Heart left ventricle (tissue), 13 donors: ENCODE measurements around the gene ORM1.

ENCODE experiments used
- POLR2A ChIP-seq, 2 donors: fragments of 450-650 bp; IDR thresholded peaks; one replicate each; pipeline ENCODE4 v1.6.1; 2017; ENCODE audit warnings: antibody characterized with exemption in 2 of 2, mild to moderate bottlenecking in 2 of 2, moderate library complexity in 2 of 2
- TF ChIP-seq, protein P1 (sequence below), 12 donors: fragments of 200-600 bp; sonication (generic) in 4 of 12; IDR thresholded peaks; one replicate each; pipeline versions ENCODE4 v1.5.0 to v1.8.0; 2018 to 2022; ENCODE audit warnings: antibody characterized with exemption in 12 of 12, mild to moderate bottlenecking in 5 of 12
- donor health status: ischemic (EF 13 %, LVEDD 7.1; RV severe dilation, severe dysfunction).
- donor health status: DM: no; HTN: yes; CAD: no.
- donor health status: DM: no; HTN: no; CAD: no.
- donor health status: ischemic (EF 25% LVEDD 6.9; RV normal size, moderate dysfunction).
- donor health status: ischemic (EF 25% LVEDD 5.7; RV mildly dilated, moderate dysfunction).
- donor health status: ischemic (EF 35%, LVEDD 5.7; RV mildly dilated, moderate dysfunction).
- donor health status: nonischemic (EF 11% LVEDD 7.7; RV severe dilation, severe dysfunction).
- donor health status: DM: yes; HTN: yes; CAD: no.
- donor health status: PGD.
- donor health status: ischemic (EF 29% LVEDD 5.4; RV normal size, mild dysfunction).
- donor health status: nonischemic (EF 23%, LVEDD 6.1; RV moderate dilation, normal function).

GRCh38 chr9:114345493-114346065 is 22.7 kb downstream of the ORM1 start:
- TF ChIP-seq, protein P1, sequence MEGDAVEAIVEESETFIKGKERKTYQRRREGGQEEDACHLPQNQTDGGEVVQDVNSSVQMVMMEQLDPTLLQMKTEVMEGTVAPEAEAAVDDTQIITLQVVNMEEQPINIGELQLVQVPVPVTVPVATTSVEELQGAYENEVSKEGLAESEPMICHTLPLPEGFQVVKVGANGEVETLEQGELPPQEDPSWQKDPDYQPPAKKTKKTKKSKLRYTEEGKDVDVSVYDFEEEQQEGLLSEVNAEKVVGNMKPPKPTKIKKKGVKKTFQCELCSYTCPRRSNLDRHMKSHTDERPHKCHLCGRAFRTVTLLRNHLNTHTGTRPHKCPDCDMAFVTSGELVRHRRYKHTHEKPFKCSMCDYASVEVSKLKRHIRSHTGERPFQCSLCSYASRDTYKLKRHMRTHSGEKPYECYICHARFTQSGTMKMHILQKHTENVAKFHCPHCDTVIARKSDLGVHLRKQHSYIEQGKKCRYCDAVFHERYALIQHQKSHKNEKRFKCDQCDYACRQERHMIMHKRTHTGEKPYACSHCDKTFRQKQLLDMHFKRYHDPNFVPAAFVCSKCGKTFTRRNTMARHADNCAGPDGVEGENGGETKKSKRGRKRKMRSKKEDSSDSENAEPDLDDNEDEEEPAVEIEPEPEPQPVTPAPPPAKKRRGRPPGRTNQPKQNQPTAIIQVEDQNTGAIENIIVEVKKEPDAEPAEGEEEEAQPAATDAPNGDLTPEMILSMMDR (IDR thresholded peaks at IDR 0.05): no peak
- no peak for TF ChIP-seq POLR2A (IDR thresholded peaks at IDR 0.05)
